GM18951 (cell line): ENCODE measurements around the gene PPARG.

Experiments used
- POLR2A ChIP-seq: IDR thresholded peaks from 4 replicates; pipeline ENCODE4 v1.6.1; 2011; ENCODE audit warnings: mild to moderate bottlenecking; ENCODE audit not compliant: insufficient read length, insufficient read depth; ENCODE audit errors: extremely low read depth
- in situ Hi-C: fragments of 300-500 bp; cut with MboI; formaldehyde crosslinking; loops from one replicate; pipeline ENCODE4 v1.12.0; 2022; ENCODE audit warnings: low sequenced_read_pairs, mixed read lengths, inconsistent platforms; ENCODE audit not compliant: unreplicated experiment

The PPARG gene

GRCh38 chr3:12347301-12347700, 58.4 kb downstream of the PPARG start:
- TF ChIP-seq POLR2A = no peak
- in situ Hi-C loops = no loop called here

- TF ChIP-seq POLR2A = no peak
- in situ Hi-C loops = no loop called here
These were observed 61.3 kb downstream of the PPARG start for GRCh38 chr3:12349895-12350811.

GRCh38 chr3:12351145-12351544, 62.3 kb downstream of the PPARG start:
- in situ Hi-C loops = no loop called here
- TF ChIP-seq POLR2A = no peak

- in situ Hi-C loops = no loop called here
- TF ChIP-seq POLR2A = no peak
These were observed 63.4 kb downstream of the PPARG start for GRCh38 chr3:12352253-12352652.

- TF ChIP-seq POLR2A = no peak
- in situ Hi-C loops = no loop called here
These were observed 63.9 kb downstream of the PPARG start for GRCh38 chr3:12352755-12353154.

- in situ Hi-C loops = no loop called here
- TF ChIP-seq POLR2A = no peak
These were observed 65.1 kb downstream of the PPARG start for GRCh38 chr3:12353796-12354525.

- TF ChIP-seq POLR2A = no peak
- in situ Hi-C loops = no loop called here
These were observed 67.3 kb downstream of the PPARG start for GRCh38 chr3:12356175-12356574.

- no peak for TF ChIP-seq POLR2A
- in situ Hi-C loops = no loop called here
These were observed 68.1 kb downstream of the PPARG start for GRCh38 chr3:12356996-12357395.

- in situ Hi-C loops = no loop called here
- TF ChIP-seq POLR2A = no peak
These were observed 68.6 kb downstream of the PPARG start for GRCh38 chr3:12357456-12357855.

- no peak for TF ChIP-seq POLR2A
- in situ Hi-C loops = no loop called here
These were observed 74.7 kb downstream of the PPARG start for GRCh38 chr3:12363397-12364195.

- in situ Hi-C loops = no loop called here
- TF ChIP-seq POLR2A = no peak
These were observed 78.5 kb downstream of the PPARG start for GRCh38 chr3:12367346-12367745.

- in situ Hi-C loops = no loop called here
- TF ChIP-seq POLR2A = no peak
These were observed 80.2 kb downstream of the PPARG start for GRCh38 chr3:12369029-12369428.

GRCh38 chr3:12369598-12369997, 80.7 kb downstream of the PPARG start:
- in situ Hi-C loops = no loop called here
- TF ChIP-seq POLR2A = no peak
